Omental fat pad (tissue), 4 donors: ENCODE measurements around the gene BBX. TPM values are rescaled to one million over a fixed set of nuclear protein-coding genes. Genes with fewer than 3 reads are reported as not detected.

Experiments
- ATAC-seq: fragments of 150-250 bp; one replicate; pipeline ENCODE4 v1.9.1; 2016; ENCODE audit warnings: mild to moderate bottlenecking, moderate library complexity; ENCODE audit not compliant: low FRiP score
- DNase-seq: peaks from one replicate; pipeline ENCODE4 v3.0.0-alpha.2; 2019; ENCODE audit warnings: low spot score
- total RNA-seq, 4 donors: library from RNA; depleted of rRNA; stranded (reverse); fragments of >200 nt; gene quantifications; one replicate each; pipeline ENCODE4 v1.1.0, GENCODE V29; 2016
- TF ChIP-seq, protein P1 (sequence below), 3 donors: fragments of 450-650 bp; IDR thresholded peaks; one replicate each; pipeline ENCODE4 v1.5.1; 2016 to 2017; ENCODE audit warnings: antibody characterized with exemption in 3 of 3, mild to moderate bottlenecking in 3 of 3, moderate library complexity in 2 of 3

The BBX gene
- total RNA-seq, 4 donors from 2014 or later, result 32.8 to 70.5 (median 40.7) TPM

DNA sequence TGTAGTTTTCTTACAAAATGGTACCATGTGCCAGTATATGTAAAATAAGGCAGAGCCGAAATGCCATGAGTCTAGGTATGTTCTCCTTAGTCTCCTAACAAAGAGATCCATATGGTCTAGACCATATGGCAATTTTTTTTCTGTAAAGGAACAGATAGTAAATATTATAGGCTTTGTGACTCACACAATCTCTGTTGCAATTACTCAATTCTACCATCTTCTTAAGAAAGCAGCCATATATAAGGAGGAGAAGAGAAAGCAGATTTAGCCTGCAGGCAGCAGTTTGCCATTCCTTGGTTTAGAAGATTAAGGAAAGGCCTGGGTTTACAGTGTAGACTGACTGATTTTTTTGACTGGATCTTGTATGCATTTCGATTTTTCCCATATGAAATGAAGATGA lies 16.3 kb upstream of the BBX start:
- ATAC-seq (no peak), DNase-seq (no peak)
- TF ChIP-seq, protein P1, sequence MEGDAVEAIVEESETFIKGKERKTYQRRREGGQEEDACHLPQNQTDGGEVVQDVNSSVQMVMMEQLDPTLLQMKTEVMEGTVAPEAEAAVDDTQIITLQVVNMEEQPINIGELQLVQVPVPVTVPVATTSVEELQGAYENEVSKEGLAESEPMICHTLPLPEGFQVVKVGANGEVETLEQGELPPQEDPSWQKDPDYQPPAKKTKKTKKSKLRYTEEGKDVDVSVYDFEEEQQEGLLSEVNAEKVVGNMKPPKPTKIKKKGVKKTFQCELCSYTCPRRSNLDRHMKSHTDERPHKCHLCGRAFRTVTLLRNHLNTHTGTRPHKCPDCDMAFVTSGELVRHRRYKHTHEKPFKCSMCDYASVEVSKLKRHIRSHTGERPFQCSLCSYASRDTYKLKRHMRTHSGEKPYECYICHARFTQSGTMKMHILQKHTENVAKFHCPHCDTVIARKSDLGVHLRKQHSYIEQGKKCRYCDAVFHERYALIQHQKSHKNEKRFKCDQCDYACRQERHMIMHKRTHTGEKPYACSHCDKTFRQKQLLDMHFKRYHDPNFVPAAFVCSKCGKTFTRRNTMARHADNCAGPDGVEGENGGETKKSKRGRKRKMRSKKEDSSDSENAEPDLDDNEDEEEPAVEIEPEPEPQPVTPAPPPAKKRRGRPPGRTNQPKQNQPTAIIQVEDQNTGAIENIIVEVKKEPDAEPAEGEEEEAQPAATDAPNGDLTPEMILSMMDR (IDR thresholded peaks at IDR 0.05), result no peak

DNA sequence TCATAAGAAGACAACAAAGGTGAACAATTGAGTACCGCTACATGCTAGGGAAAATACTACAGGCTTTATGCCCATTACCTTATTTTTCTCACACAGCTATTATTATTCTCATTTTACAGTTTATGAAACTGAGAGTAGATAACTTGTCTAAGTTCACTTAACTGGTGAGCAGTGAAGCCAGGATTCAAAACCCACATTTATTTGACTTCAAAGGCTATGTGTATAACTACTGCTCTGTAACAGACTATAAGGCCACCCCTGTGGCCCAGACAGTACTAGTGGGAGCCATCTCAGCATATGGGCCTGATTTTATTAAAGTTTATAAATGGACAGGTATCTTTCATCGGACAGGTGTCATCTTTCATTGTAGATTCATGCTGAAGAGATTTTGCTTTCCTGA lies 14.4 kb upstream of the BBX start:
- no peak for ATAC-seq
- no peak for DNase-seq
- TF ChIP-seq, protein P1 (IDR thresholded peaks at IDR 0.05), result no peak

DNA sequence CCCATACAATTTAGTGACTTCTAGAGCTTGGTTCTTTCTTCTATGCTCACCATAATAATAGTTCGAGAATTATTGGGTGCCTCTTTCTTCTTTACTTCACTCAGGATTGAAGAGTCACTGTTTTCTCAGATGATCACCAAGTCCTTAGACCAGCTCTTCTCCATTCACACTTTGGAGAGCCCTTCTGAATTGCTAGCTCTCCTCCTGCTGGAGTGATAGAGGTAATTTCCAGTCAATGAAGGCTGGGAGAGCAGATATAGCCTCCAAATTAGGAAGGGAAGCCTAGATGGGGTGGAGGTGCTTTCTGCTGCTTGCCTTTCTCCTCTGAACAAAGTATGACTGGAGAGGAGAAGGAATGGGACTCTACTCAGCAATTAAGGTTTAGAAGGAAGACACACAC lies 10.7 kb upstream of the BBX start:
- no peak for DNase-seq
- ATAC-seq, result no peak
- TF ChIP-seq, protein P1 (IDR thresholded peaks at IDR 0.05), result no peak

DNA sequence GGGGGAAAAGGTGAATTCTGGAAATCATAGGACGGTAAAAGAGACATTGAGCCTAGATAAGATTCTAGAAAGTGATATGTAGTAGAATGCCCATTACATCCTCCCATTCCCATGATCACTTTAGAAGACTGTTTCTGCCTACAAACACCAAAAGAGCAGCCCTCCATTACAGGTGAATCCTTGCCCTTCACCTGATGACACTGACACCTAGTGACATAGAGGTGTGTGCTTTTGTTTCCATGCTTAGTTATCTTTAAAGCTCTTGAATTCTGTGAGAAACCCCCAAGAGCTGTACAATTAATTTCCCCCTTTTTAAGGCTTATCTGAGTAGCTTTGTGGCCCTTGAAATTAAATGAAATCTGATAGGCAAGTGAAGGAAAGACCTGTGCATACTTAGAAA lies 8.3 kb upstream of the BBX start:
- ATAC-seq, result no peak
- TF ChIP-seq, protein P1 (IDR thresholded peaks at IDR 0.05), result no peak
- DNase-seq, result no peak

DNA sequence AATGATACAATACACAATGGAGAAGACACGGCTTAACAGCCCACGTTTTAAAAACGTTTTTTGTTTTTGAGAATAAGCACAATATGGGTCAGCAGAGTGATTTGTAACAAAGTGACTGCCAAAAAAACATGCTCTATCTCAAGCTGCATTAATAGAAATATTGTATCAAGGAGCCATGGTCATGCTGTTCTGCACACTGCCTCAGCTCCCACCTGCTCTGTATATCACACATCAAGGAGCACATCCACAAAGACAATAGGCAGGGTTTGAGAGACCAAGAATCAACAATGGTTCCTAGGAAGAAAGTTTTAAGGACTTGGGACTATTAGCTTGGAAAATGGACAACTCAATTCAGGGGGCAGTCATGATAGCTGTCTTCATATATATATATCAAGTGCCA lies 6.3 kb upstream of the BBX start:
- ATAC-seq (no peak), DNase-seq (no peak)
- TF ChIP-seq, protein P1 (IDR thresholded peaks at IDR 0.05), result no peak

DNA sequence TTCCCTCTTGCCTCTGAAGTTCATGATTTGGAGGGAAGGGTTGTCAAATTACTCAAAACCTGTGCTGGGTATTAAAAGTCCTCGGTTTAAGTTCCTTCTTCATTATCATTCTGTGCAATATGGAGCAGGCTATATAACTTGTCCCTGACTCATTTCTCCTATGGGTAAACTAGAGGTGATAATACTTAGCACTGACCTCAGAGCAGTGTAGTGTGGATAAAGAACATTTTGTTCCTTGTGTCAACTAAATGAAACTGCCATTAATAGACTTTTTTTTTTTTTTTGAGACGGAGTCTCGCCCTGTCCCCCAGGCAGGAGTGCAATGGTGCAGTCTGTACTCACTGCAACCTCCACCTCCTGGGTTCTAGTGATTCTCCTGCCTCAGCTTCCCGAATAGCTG lies 2.2 kb upstream of the BBX start:
- TF ChIP-seq, protein P1 (IDR thresholded peaks at IDR 0.05), result no peak
- no peak for ATAC-seq
- DNase-seq, result no peak

DNA sequence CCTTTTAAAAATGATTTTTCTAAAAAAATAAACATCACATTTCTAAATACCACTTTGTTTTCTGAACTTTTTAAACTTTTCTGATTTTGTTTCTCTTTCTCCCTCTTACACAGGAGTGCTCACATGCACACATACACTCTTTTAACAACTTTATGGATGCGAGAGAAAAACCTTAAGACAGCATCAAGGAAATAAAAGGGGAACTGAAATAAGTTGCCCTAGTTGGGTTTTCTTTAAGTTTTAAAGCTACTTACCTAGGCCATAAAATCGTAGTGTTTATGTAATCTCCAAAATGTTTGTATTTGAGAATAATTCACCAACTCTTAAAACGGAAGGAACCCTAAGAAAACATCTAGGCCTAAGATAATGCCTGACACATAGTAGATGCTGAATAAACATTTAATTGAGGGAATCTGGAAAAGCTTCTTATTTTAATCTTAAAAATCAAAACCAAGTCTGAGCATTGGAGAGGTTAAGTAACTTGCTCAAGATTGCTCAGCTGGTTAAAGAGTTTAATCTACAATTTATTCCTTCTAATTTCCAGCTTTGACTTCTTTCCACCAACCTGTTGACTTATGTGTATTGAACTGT lies 1.2 kb upstream of the BBX start:
- TF ChIP-seq, protein P1 (IDR thresholded peaks at IDR 0.05), result no peak
- DNase-seq (no peak), ATAC-seq (no peak)
